Measurements from ENCODE around the gene ACSS3. TPM values are rescaled to one million over a fixed set of nuclear protein-coding genes. Genes with fewer than 3 reads are reported as not detected.

The ACSS3 gene
- total RNA-seq, 2 donors from 2014 or later, result 20.3 to 32.3 TPM

GRCh38 chr12:81221681-81222080 lies 143.8 kb downstream of the ACSS3 start:
- no peak for DNase-seq (ENCODE audit: low spot score)
- Histone ChIP-seq H3K4me3 (no peak overlapping the region), H3K4me1 (no peaks in the 10 kb centered on the region), H3K9me3 (no peaks in the 10 kb centered on the region), H3K27ac (no peak overlapping the region), H3K27me3 (no peaks in the 10 kb centered on the region), H3K36me3 (no peaks in the 10 kb centered on the region)
- no peak for TF ChIP-seq CTCF (IDR thresholded peaks at IDR 0.05)

GRCh38 chr12:81222846-81223592 lies 145.1 kb downstream of the ACSS3 start:
- H3K4me1 ChIP-seq, result peaks cover 0 to 3% of the 10 kb centered on the region in 2 donors
- H3K27ac ChIP-seq, result no peak overlapping the region
- no peak overlapping the region for H3K4me3 ChIP-seq
- no peak for TF ChIP-seq CTCF (IDR thresholded peaks at IDR 0.05)
- no peaks in the 10 kb centered on the region for H3K27me3 ChIP-seq
- H3K9me3 ChIP-seq, result no peaks in the 10 kb centered on the region
- H3K36me3 ChIP-seq, result no peaks in the 10 kb centered on the region
- DNase-seq (ENCODE audit: low spot score), result no peak

GRCh38 chr12:81224626-81225025 lies 146.7 kb downstream of the ACSS3 start:
- H3K4me1 ChIP-seq, result peaks cover 0 to 5% of the 10 kb centered on the region in 2 donors
- no peaks in the 10 kb centered on the region for H3K9me3 ChIP-seq
- DNase-seq (ENCODE audit: low spot score), result no peak
- H3K4me3 ChIP-seq, result no peak overlapping the region
- no peaks in the 10 kb centered on the region for H3K27me3 ChIP-seq
- no peaks in the 10 kb centered on the region for H3K36me3 ChIP-seq
- no peak overlapping the region for H3K27ac ChIP-seq
- TF ChIP-seq CTCF (IDR thresholded peaks at IDR 0.05), result no peak

GRCh38 chr12:81229759-81230158 lies 151.9 kb downstream of the ACSS3 start:
- Histone ChIP-seq H3K4me3 (no peak overlapping the region), H3K9me3 (no peaks in the 10 kb centered on the region), H3K27ac (no peak overlapping the region), H3K27me3 (no peaks in the 10 kb centered on the region), H3K4me1 (peaks cover 0 to 5% of the 10 kb centered on the region in 2 donors), H3K36me3 (peaks cover 6% of the 10 kb centered on the region)
- no peak for DNase-seq (ENCODE audit: low spot score)
- TF ChIP-seq CTCF (IDR thresholded peaks at IDR 0.05), result no peak

- Histone ChIP-seq H3K9me3 (no peaks in the 10 kb centered on the region), H3K4me3 (no peak overlapping the region), H3K27me3 (no peaks in the 10 kb centered on the region), H3K4me1 (peaks cover 0 to 5% of the 10 kb centered on the region in 2 donors), H3K27ac (peak overlapping the region in 1 of 2 donors; percentile 71), H3K36me3 (peaks cover 6% of the 10 kb centered on the region)
- no peak for TF ChIP-seq CTCF (IDR thresholded peaks at IDR 0.05)
- no peak for DNase-seq (ENCODE audit: low spot score)
These were observed 153.9 kb downstream of the ACSS3 start for GRCh38 chr12:81231574-81232368.
